GM18868 (cell line): Measurements from ENCODE around the gene HAUS8.

ENCODE experiments used
- ATAC-seq: cut with Tn5 transposase; IDR thresholded peaks from one replicate; pipeline ENCODE4 v1.9.1; 2021; ENCODE audit warnings: mild to moderate bottlenecking, moderate library complexity; ENCODE audit not compliant: unreplicated experiment

The HAUS8 gene

GRCh38 chr19:17077447-17078028 lies 2.3 kb upstream of the HAUS8 start:
- no peak for ATAC-seq

GRCh38 chr19:17076543-17076991 lies 1.3 kb upstream of the HAUS8 start:
- no peak for ATAC-seq

GRCh38 chr19:17075864-17076542 lies 751 bp upstream of the HAUS8 start:
- ATAC-seq = no peak

- no peak for ATAC-seq
Measured at GRCh38 chr19:17074634-17075034, 618 bp downstream of the HAUS8 start.

GRCh38 chr19:17073869-17074633 lies 1.2 kb downstream of the HAUS8 start:
- no peak for ATAC-seq

- no peak for ATAC-seq
Measured at GRCh38 chr19:17070912-17071311, 4.3 kb downstream of the HAUS8 start.

- ATAC-seq = no peak
Measured at GRCh38 chr19:17070421-17070820, 4.8 kb downstream of the HAUS8 start.

- no peak for ATAC-seq
Measured at GRCh38 chr19:17069193-17069592, 6.1 kb downstream of the HAUS8 start.

GRCh38 chr19:17063428-17063827 lies 11.8 kb downstream of the HAUS8 start:
- ATAC-seq = no peak

GRCh38 chr19:17061691-17062090 lies 13.6 kb downstream of the HAUS8 start:
- no peak for ATAC-seq

- ATAC-seq = no peak
Measured at GRCh38 chr19:17061205-17061604, 14.0 kb downstream of the HAUS8 start.

GRCh38 chr19:17060802-17061201 lies 14.4 kb downstream of the HAUS8 start:
- no peak for ATAC-seq

- no peak for ATAC-seq
Measured at GRCh38 chr19:17058236-17058635, 17.0 kb downstream of the HAUS8 start.

GRCh38 chr19:17055636-17056035 lies 19.6 kb downstream of the HAUS8 start:
- ATAC-seq = no peak

GRCh38 chr19:17054746-17055145 lies 20.5 kb downstream of the HAUS8 start:
- ATAC-seq = no peak

GRCh38 chr19:17052439-17052838 lies 22.8 kb downstream of the HAUS8 start:
- no peak for ATAC-seq

GRCh38 chr19:17049711-17050280 lies 25.5 kb downstream of the HAUS8 start:
- no peak for ATAC-seq

GRCh38 chr19:17048885-17049453 lies 26.3 kb downstream of the HAUS8 start:
- no peak for ATAC-seq

- no peak for ATAC-seq
Measured at GRCh38 chr19:17045907-17046502, 29.2 kb downstream of the HAUS8 start.

GRCh38 chr19:17043744-17044143 lies 31.5 kb downstream of the HAUS8 start:
- no peak for ATAC-seq

GRCh38 chr19:17041976-17042375 lies 33.3 kb downstream of the HAUS8 start:
- no peak for ATAC-seq
